Parathyroid adenoma (tissue), 2 donors: ENCODE measurements around the gene ACYP2.

Source experiments
- H2AFZ ChIP-seq: fragments of 300-600 bp; sonication (generic); one replicate; pipeline ENCODE4 v1.7.0; 2017; ENCODE audit warnings: antibody characterized with exemption, mild to moderate bottlenecking
- H3K27ac ChIP-seq: fragments of 300-600 bp; sonication (generic); one replicate; pipeline ENCODE4 v1.7.0; 2017
- H3K27me3 ChIP-seq: fragments of 300-600 bp; sonication (generic); one replicate; pipeline ENCODE4 v1.7.0; 2017; ENCODE audit warnings: low read length; ENCODE audit not compliant: control insufficient read depth, insufficient read depth
- H3K36me3 ChIP-seq: fragments of 300-600 bp; sonication (generic); one replicate; pipeline ENCODE4 v1.7.0; 2017; ENCODE audit warnings: low read length; ENCODE audit not compliant: control insufficient read depth, insufficient read depth
- H3K4me1 ChIP-seq: fragments of 300-600 bp; sonication (generic); one replicate; pipeline ENCODE4 v1.7.0; 2017; ENCODE audit warnings: control low read depth
- H3K4me2 ChIP-seq: fragments of 300-600 bp; sonication (generic); one replicate; pipeline ENCODE4 v1.7.0; 2017; ENCODE audit warnings: low read length
- H3K4me3 ChIP-seq: fragments of 300-600 bp; sonication (generic); one replicate; pipeline ENCODE4 v1.7.0; 2017; ENCODE audit warnings: low read depth, low read length
- H3K79me2 ChIP-seq: fragments of 300-600 bp; sonication (generic); one replicate; pipeline ENCODE4 v1.7.0; 2017; ENCODE audit warnings: control low read depth
- H3K9ac ChIP-seq: fragments of 300-600 bp; sonication (generic); one replicate; pipeline ENCODE4 v1.7.0; 2017; ENCODE audit warnings: mild to moderate bottlenecking
- H3K9me3 ChIP-seq: fragments of 300-600 bp; sonication (generic); one replicate; pipeline ENCODE4 v1.7.0; 2017; ENCODE audit warnings: low read length; ENCODE audit not compliant: control insufficient read depth
- CTCF ChIP-seq: fragments of 300-600 bp; sonication (generic); IDR thresholded peaks from one replicate; pipeline ENCODE4 v1.7.0; 2017; ENCODE audit warnings: antibody characterized with exemption, mild to moderate bottlenecking
- donor health status: primary hyperparathyroidism.

Gene ACYP2

GRCh38 chr2:54213082-54213481, 97.7 kb downstream of the ACYP2 start:
- no peaks in the 10 kb centered on the region for H3K9me3 ChIP-seq
- no peaks in the 10 kb centered on the region for H3K27me3 ChIP-seq
- no peak overlapping the region for H3K4me3 ChIP-seq
- no peak overlapping the region for H3K4me2 ChIP-seq
- H3K9ac ChIP-seq, result no peak overlapping the region
- no peak overlapping the region for H2AFZ ChIP-seq
- peaks cover 2% of the 10 kb centered on the region for H3K4me1 ChIP-seq
- no peaks in the 10 kb centered on the region for H3K79me2 ChIP-seq
- no peak for TF ChIP-seq CTCF
- no peaks in the 10 kb centered on the region for H3K36me3 ChIP-seq
- H3K27ac ChIP-seq, result no peak overlapping the region

GRCh38 chr2:54224997-54225396, 109.6 kb downstream of the ACYP2 start:
- no peak overlapping the region for H2AFZ ChIP-seq
- H3K27me3 ChIP-seq, result no peaks in the 10 kb centered on the region
- TF ChIP-seq CTCF, result no peak
- H3K4me2 ChIP-seq, result no peak overlapping the region
- no peaks in the 10 kb centered on the region for H3K79me2 ChIP-seq
- H3K4me1 ChIP-seq, result no peaks in the 10 kb centered on the region
- no peak overlapping the region for H3K27ac ChIP-seq
- no peak overlapping the region for H3K9ac ChIP-seq
- H3K4me3 ChIP-seq, result no peak overlapping the region
- no peaks in the 10 kb centered on the region for H3K36me3 ChIP-seq
- no peaks in the 10 kb centered on the region for H3K9me3 ChIP-seq

- no peaks in the 10 kb centered on the region for H3K27me3 ChIP-seq
- H3K27ac ChIP-seq, result no peak overlapping the region
- no peak overlapping the region for H3K9ac ChIP-seq
- H3K4me2 ChIP-seq, result no peak overlapping the region
- H3K9me3 ChIP-seq, result no peaks in the 10 kb centered on the region
- H3K79me2 ChIP-seq, result no peaks in the 10 kb centered on the region
- H3K4me1 ChIP-seq, result no peaks in the 10 kb centered on the region
- no peak for TF ChIP-seq CTCF
- no peak overlapping the region for H2AFZ ChIP-seq
- no peaks in the 10 kb centered on the region for H3K36me3 ChIP-seq
- no peak overlapping the region for H3K4me3 ChIP-seq
Observed at GRCh38 chr2:54226260-54226659, 110.8 kb downstream of the ACYP2 start.

- Histone ChIP-seq H3K36me3 (no peaks in the 10 kb centered on the region), H3K9me3 (no peaks in the 10 kb centered on the region), H3K79me2 (no peaks in the 10 kb centered on the region), H2AFZ (no peak overlapping the region), H3K27ac (no peak overlapping the region), H3K4me1 (no peaks in the 10 kb centered on the region), H3K27me3 (no peaks in the 10 kb centered on the region), H3K9ac (no peak overlapping the region), H3K4me3 (no peak overlapping the region), H3K4me2 (no peak overlapping the region)
- TF ChIP-seq CTCF, result no peak
Observed at GRCh38 chr2:54227798-54228197, 112.4 kb downstream of the ACYP2 start.

- Histone ChIP-seq H3K79me2 (no peaks in the 10 kb centered on the region), H2AFZ (no peak overlapping the region), H3K36me3 (no peaks in the 10 kb centered on the region), H3K4me1 (no peaks in the 10 kb centered on the region), H3K9me3 (no peaks in the 10 kb centered on the region), H3K27me3 (no peaks in the 10 kb centered on the region), H3K4me2 (no peak overlapping the region), H3K9ac (no peak overlapping the region), H3K27ac (no peak overlapping the region), H3K4me3 (no peak overlapping the region)
- no peak for TF ChIP-seq CTCF
Observed at GRCh38 chr2:54228945-54229344, 113.5 kb downstream of the ACYP2 start.
